Subcutaneous abdominal adipose tissue (tissue), 5 donors: ENCODE measurements around the gene EIF4E1B.

ENCODE experiments used
- H3K27ac ChIP-seq: one replicate; pipeline ENCODE4 v1.7.0; 2013; ENCODE audit warnings: low read depth, mild to moderate bottlenecking, inconsistent platforms, low read length, moderate library complexity
- H3K27me3 ChIP-seq, 5 donors: one replicate each; pipeline ENCODE4 v1.7.0; 2013; ENCODE audit warnings: low read length in 5 of 5, inconsistent platforms in 1 of 5; ENCODE audit not compliant: control insufficient read depth in 5 of 5, insufficient read depth in 4 of 5
- H3K36me3 ChIP-seq, 5 donors: one replicate each; pipeline ENCODE4 v1.7.0; 2013; ENCODE audit warnings: low read length in 5 of 5; ENCODE audit not compliant: control insufficient read depth in 5 of 5, insufficient read depth in 5 of 5
- H3K4me1 ChIP-seq, 5 donors: one replicate each; pipeline ENCODE4 v1.7.0; 2013; ENCODE audit warnings: low read length in 5 of 5, mild to moderate bottlenecking in 3 of 5, moderate library complexity in 1 of 5; ENCODE audit not compliant: control insufficient read depth in 5 of 5, insufficient read depth in 5 of 5
- H3K4me3 ChIP-seq, 5 donors: one replicate each; pipeline ENCODE4 v1.7.0; 2013; ENCODE audit warnings: low read length in 5 of 5, low read depth in 1 of 5
- H3K9ac ChIP-seq, 5 donors: one replicate each; pipeline ENCODE4 v1.7.0; 2013; ENCODE audit warnings: low read length in 5 of 5, mild to moderate bottlenecking in 4 of 5, moderate library complexity in 3 of 5
- H3K9me3 ChIP-seq, 5 donors: one replicate each; pipeline ENCODE4 v1.7.0; 2013; ENCODE audit warnings: low read length in 5 of 5; ENCODE audit not compliant: control insufficient read depth in 5 of 5
- donor health status: healthy.
- donor health status: healthy.
- donor health status: healthy.
- donor health status: healthy.
- donor health status: healthy.

Gene EIF4E1B

GRCh38 chr5:176633598-176633997 is 3.1 kb downstream of the EIF4E1B start:
- Histone ChIP-seq H3K27ac (no peak overlapping the region), H3K9ac (no peak overlapping the region), H3K9me3 (peaks cover 0 to 5% (median 3%) of the 10 kb centered on the region in 5 donors), H3K36me3 (no peaks in the 10 kb centered on the region), H3K4me1 (peaks cover 0 to 15% (median 10%) of the 10 kb centered on the region in 5 donors), H3K4me3 (no peak overlapping the region), H3K27me3 (peaks cover 42 to 72% (median 50%) of the 10 kb centered on the region in 5 donors)

DNA sequence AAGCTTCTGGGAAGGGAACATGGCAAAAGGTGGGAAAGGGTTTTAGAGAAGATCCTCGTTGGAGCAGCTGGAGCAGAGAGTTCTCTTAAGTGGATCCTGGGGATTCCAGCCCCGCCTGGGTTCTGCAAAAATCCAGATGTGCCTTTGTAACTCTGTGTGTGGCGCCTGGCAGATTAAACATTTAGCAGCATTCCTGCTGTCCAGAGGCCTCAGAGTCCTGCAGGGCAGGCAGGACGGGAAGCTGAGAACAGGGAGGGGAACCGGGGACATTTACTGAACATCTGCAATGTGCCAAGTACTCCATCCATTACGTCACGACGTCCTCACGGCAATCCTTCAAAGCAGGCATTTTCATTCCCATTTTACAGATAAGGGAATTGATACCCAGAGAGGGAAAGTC is 6.0 kb downstream of the EIF4E1B start:
- no peak overlapping the region for H3K9ac ChIP-seq
- no peaks in the 10 kb centered on the region for H3K36me3 ChIP-seq
- H3K4me1 ChIP-seq, result peaks cover 0 to 9% (median 0%) of the 10 kb centered on the region in 5 donors
- peaks cover 20 to 45% (median 26%) of the 10 kb centered on the region in 5 donors for H3K27me3 ChIP-seq
- no peak overlapping the region for H3K27ac ChIP-seq
- H3K4me3 ChIP-seq, result no peak overlapping the region
- peaks cover 0 to 5% (median 3%) of the 10 kb centered on the region in 5 donors for H3K9me3 ChIP-seq

DNA sequence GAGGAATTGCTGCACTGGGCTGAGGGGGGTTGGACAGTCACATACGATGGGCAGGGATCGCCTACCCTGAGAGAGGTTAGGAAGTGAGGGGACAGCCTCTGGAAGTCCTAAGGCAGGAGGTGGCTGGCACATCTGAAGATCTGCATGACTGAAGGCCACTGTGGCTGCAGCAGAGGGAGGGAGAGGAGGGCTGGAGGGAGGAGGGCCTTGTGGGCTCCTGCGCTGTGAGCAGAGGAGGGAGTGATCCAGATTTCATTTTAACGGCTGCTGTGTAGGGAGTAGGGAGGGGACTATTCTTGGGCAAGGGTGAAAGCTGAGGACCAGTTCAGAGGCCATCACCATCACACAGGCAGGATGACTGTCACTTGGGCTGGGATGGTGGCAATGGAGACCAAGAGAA is 7.1 kb downstream of the EIF4E1B start:
- Histone ChIP-seq H3K27me3 (peaks cover 13 to 37% (median 19%) of the 10 kb centered on the region in 5 donors), H3K9ac (no peak overlapping the region), H3K27ac (no peak overlapping the region), H3K4me3 (no peak overlapping the region), H3K36me3 (no peaks in the 10 kb centered on the region), H3K4me1 (peaks cover 0 to 9% (median 0%) of the 10 kb centered on the region in 5 donors), H3K9me3 (peaks cover 0 to 5% (median 3%) of the 10 kb centered on the region in 5 donors)

DNA sequence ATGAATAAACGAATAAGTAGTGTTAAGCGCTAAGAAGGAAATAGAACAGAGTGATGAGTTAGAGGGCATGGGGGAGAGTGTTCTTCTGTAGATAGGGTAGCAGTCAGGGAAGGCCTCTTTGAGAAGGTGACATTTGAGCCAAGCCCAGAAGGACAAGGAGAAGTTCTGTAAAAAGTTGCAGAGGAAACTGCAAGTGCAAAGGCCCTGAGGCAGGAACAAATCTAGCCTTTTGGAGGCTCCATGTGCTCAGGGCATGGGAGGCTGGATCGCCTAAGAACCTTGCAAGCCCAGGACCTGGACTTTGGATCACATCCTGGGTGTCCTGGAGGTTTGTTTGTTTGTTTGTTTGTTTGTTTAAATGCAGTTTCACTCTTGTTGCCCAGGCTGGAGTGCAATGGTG is 8.0 kb downstream of the EIF4E1B start:
- Histone ChIP-seq H3K4me3 (no peak overlapping the region), H3K27me3 (peaks cover 12 to 28% (median 15%) of the 10 kb centered on the region in 5 donors), H3K36me3 (no peaks in the 10 kb centered on the region), H3K9me3 (peaks cover 0 to 5% (median 3%) of the 10 kb centered on the region in 5 donors), H3K27ac (no peak overlapping the region), H3K9ac (no peak overlapping the region), H3K4me1 (peaks cover 0 to 15% (median 0%) of the 10 kb centered on the region in 5 donors)

- no peak overlapping the region for H3K9ac ChIP-seq
- H3K36me3 ChIP-seq, result no peaks in the 10 kb centered on the region
- H3K27me3 ChIP-seq, result peaks cover 6 to 21% (median 8%) of the 10 kb centered on the region in 5 donors
- H3K4me3 ChIP-seq, result no peak overlapping the region
- H3K27ac ChIP-seq, result no peak overlapping the region
- peaks cover 0 to 5% (median 3%) of the 10 kb centered on the region in 5 donors for H3K9me3 ChIP-seq
- H3K4me1 ChIP-seq, result peaks cover 0 to 15% (median 0%) of the 10 kb centered on the region in 5 donors
Observed at GRCh38 chr5:176639208-176639607, 8.7 kb downstream of the EIF4E1B start.

- Histone ChIP-seq H3K36me3 (no peaks in the 10 kb centered on the region), H3K9me3 (peaks cover 0 to 5% (median 3%) of the 10 kb centered on the region in 5 donors), H3K4me1 (peaks cover 0 to 15% (median 0%) of the 10 kb centered on the region in 5 donors), H3K9ac (no peak overlapping the region), H3K27ac (no peak overlapping the region), H3K27me3 (peaks cover 5 to 16% (median 6%) of the 10 kb centered on the region in 5 donors), H3K4me3 (no peak overlapping the region)
Observed at GRCh38 chr5:176639981-176640380, 9.5 kb downstream of the EIF4E1B start.

DNA sequence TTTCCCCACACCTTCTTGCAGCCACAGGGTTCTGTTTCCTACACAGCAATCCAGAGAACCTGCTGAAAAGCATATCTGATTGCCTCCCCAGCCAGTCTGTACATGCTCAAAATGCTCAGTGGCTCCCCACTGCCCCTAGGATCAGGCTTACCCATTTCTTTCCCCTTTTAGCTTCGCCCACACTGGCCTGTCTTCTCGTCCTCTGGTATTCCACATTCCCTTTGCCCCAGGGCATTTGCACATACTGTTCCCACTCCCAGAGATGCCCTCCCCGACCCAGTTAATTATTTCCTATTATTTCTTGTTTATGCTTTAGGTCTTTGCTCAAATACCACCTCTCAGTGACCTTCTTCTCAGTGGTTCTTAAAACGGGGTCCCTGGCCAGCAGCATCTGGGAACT is 10.1 kb downstream of the EIF4E1B start:
- H3K9ac ChIP-seq, result no peak overlapping the region
- H3K4me3 ChIP-seq, result no peak overlapping the region
- peaks cover 0 to 15% (median 0%) of the 10 kb centered on the region in 5 donors for H3K4me1 ChIP-seq
- H3K9me3 ChIP-seq, result peaks cover 0 to under 1% (median 0%) of the 10 kb centered on the region in 5 donors
- H3K27me3 ChIP-seq, result peaks cover 0 to 10% (median 0%) of the 10 kb centered on the region in 5 donors
- H3K36me3 ChIP-seq, result no peaks in the 10 kb centered on the region
- H3K27ac ChIP-seq, result no peak overlapping the region

GRCh38 chr5:176642675-176643490 is 12.4 kb downstream of the EIF4E1B start:
- no peaks in the 10 kb centered on the region for H3K9me3 ChIP-seq
- no peak overlapping the region for H3K9ac ChIP-seq
- H3K4me3 ChIP-seq, result no peak overlapping the region
- H3K27me3 ChIP-seq, result no peaks in the 10 kb centered on the region
- H3K4me1 ChIP-seq, result peaks cover 0 to 25% (median 11%) of the 10 kb centered on the region in 5 donors
- no peak overlapping the region for H3K27ac ChIP-seq
- no peaks in the 10 kb centered on the region for H3K36me3 ChIP-seq

DNA sequence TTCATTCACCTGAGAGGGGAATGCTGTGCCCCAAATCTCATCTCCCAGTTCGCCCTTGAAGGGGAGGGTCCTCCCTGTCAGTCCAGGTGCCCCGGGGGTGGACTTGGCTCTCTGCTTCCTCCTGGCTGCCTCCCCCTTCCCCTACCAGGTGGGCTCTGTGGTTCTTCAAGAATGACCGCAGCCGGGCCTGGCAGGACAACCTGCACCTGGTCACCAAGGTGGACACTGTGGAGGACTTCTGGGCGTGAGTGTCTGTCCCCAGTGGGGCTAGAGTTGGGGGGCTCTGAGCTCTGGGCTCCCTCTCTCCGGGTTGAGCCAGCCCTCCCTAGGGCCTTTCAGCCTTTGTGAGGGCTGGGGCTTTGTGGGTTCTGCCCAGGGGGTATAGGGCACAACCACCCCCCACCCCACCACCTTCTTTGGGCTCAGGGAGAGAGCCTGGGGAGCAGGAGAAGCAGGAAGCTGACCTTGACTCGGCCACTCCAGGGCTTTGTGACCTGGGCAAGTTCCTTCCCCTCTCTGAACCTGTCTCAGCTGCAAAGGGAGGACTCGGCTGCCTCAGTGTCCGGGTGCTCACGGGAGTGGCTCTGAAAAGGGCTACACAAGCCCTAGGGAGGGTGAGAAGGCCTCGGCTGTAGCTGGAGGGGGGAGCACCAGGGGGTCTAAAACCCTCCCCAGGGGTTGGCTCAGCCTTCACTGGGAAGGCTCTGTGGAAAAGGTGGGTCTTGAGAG is 13.2 kb downstream of the EIF4E1B start:
- no peaks in the 10 kb centered on the region for H3K27me3 ChIP-seq
- no peak overlapping the region for H3K9ac ChIP-seq
- no peaks in the 10 kb centered on the region for H3K9me3 ChIP-seq
- H3K36me3 ChIP-seq, result no peaks in the 10 kb centered on the region
- H3K4me3 ChIP-seq, result no peak overlapping the region
- H3K27ac ChIP-seq, result no peak overlapping the region
- peaks cover 4 to 33% (median 19%) of the 10 kb centered on the region in 5 donors for H3K4me1 ChIP-seq

GRCh38 chr5:176644294-176644693 is 13.8 kb downstream of the EIF4E1B start:
- Histone ChIP-seq H3K27me3 (no peaks in the 10 kb centered on the region), H3K4me3 (no peak overlapping the region), H3K9ac (no peak overlapping the region), H3K36me3 (no peaks in the 10 kb centered on the region), H3K9me3 (no peaks in the 10 kb centered on the region), H3K4me1 (peaks cover 4 to 39% (median 23%) of the 10 kb centered on the region in 5 donors), H3K27ac (no peak overlapping the region)
